HG03097 (cell line): ENCODE results near the gene RAD51B.

Source experiments
- ATAC-seq: cut with Tn5 transposase; IDR thresholded peaks from one replicate; pipeline ENCODE4 v1.9.1; 2021; ENCODE audit not compliant: unreplicated experiment, low FRiP score

RAD51B gene

GRCh38 chr14:68137704-68138619 is 318.4 kb downstream of the RAD51B start:
- no peak for ATAC-seq

GRCh38 chr14:68139431-68140075 is 320.0 kb downstream of the RAD51B start:
- no peak for ATAC-seq

- no peak for ATAC-seq
Observed at GRCh38 chr14:68140076-68140741, 320.6 kb downstream of the RAD51B start.

- ATAC-seq: no peak
Observed at GRCh38 chr14:68140806-68141205, 321.2 kb downstream of the RAD51B start.

- no peak for ATAC-seq
Observed at GRCh38 chr14:68141281-68142088, 321.9 kb downstream of the RAD51B start.

GRCh38 chr14:68143341-68143841 is 323.8 kb downstream of the RAD51B start:
- no peak for ATAC-seq

- no peak for ATAC-seq
Observed at GRCh38 chr14:68144051-68144681, 324.6 kb downstream of the RAD51B start.

- no peak for ATAC-seq
Observed at GRCh38 chr14:68145036-68145435, 325.5 kb downstream of the RAD51B start.

GRCh38 chr14:68145539-68145938 is 326.0 kb downstream of the RAD51B start:
- no peak for ATAC-seq

- no peak for ATAC-seq
Observed at GRCh38 chr14:68146818-68147217, 327.2 kb downstream of the RAD51B start.

- no peak for ATAC-seq
Observed at GRCh38 chr14:68147303-68147702, 327.7 kb downstream of the RAD51B start.

- no peak for ATAC-seq
Observed at GRCh38 chr14:68148276-68148675, 328.7 kb downstream of the RAD51B start.

GRCh38 chr14:68148763-68149162 is 329.2 kb downstream of the RAD51B start:
- no peak for ATAC-seq

GRCh38 chr14:68153275-68153674 is 333.7 kb downstream of the RAD51B start:
- no peak for ATAC-seq

- ATAC-seq: no peak
Observed at GRCh38 chr14:68154275-68154674, 334.7 kb downstream of the RAD51B start.

GRCh38 chr14:68157971-68158371 is 338.4 kb downstream of the RAD51B start:
- ATAC-seq: no peak

- no peak for ATAC-seq
Observed at GRCh38 chr14:68158640-68159039, 339.1 kb downstream of the RAD51B start.

- ATAC-seq: no peak
Observed at GRCh38 chr14:68159701-68160633, 340.4 kb downstream of the RAD51B start.
